H54 (cell line): Measurements from ENCODE around the gene UBQLN3.

Experiments
- DNase-seq: peaks from one replicate; pipeline ENCODE4 v3.0.0; 2011; ENCODE audit warnings: low spot score, mixed read lengths; ENCODE audit not compliant: insufficient read length
- FAIRE-seq: peaks from 3 replicates; lab custom pipeline; 2011; peaks lifted over from hg19 to GRCh38; lab: Jason Lieb, UNC
- POLR2A ChIP-seq: IDR thresholded peaks from 2 replicates; pipeline ENCODE4 v1.6.1; 2011; ENCODE audit warnings: low read depth, mild to moderate bottlenecking, low read length

UBQLN3 gene

DNA sequence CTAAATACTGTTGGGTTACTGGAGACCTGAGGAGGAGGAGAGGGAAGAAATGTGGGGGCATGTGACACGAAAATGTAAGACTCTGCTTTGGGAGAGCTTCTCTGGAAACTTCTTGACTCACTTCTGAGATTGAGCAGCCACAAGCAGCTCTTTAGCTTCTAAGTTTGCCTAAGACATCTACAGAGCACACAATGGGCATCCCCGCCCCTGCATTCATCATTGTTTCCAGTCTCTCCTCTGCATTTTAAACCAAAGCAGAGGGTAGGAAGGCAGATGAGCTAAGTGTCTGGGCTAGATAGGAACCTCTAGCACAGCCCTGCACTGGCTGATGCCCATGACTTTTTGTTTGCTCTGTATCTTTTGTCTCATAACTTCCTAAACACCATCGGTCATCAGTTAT is 23.3 kb downstream of the UBQLN3 start:
- DNase-seq (no peak), FAIRE-seq (peak; percentile 50)
- TF ChIP-seq POLR2A, result no peak

DNA sequence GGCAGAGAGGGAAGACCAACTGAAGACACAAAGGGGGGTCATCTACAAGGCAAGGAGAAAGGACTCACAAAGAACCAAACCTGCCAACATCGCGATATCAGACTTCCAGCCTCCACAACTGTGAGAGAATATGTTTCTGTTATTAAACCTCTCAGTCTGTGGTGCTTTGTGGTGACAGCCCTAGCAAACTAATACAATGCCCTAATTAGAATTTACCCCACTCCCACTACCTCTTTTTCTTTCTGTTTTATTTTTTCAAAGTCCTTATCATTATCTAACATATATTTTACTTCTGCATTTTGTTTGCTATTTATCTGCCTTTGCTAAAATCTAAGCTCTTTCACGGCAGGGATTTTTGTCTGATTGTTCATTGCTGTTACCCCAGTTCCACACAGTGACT is 23.8 kb downstream of the UBQLN3 start:
- FAIRE-seq (no peak), DNase-seq (no peak)
- no peak for TF ChIP-seq POLR2A

DNA sequence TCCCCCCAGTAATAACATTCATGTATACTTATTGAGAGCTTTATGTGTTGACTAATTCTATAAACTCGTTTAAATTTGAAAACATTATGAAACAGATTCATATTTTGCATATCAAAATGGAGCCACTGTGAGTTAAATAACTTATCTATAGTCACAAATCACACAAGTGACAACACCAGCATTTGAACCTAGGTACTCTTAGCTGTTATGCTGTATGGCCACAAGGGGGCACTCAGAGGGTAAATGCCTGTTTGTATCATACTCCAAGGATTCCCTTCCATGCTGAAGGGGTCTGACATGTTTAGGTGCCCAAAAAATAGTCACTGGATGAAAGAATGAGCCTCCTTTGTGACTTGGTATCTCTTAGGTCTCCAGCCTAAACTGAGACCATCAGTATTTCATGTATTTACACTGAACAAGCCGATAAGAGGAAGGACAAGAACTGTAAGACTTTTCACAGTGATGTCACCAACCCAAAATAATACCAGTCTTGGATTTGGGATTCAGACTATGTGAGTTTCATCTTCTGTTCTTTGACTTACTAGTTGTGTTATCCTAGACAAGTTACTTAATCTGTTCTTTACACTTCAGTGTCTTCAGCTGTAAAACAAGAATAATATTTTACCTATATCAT is 33.5 kb downstream of the UBQLN3 start:
- DNase-seq (peak; percentile 25), FAIRE-seq (peak; percentile 97)
- TF ChIP-seq POLR2A, result no peak

DNA sequence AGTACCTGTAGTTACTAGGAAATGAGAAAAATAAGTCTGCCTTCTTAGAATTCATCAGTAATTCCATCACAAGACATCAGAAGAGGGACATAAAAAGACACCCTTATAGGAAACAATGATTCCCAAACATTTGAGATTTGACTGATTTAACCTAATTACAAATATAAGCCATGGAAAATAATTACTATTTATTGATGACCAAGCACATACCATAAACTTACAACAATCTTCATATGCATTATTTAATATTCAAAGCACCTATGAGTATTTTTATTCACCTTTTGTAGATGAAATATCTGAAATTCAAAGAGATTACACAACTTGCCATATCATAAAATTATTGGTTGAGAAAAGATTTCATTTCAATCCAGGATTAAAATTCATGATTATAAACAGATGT is 35.8 kb downstream of the UBQLN3 start:
- peak; percentile 50 for FAIRE-seq

DNA sequence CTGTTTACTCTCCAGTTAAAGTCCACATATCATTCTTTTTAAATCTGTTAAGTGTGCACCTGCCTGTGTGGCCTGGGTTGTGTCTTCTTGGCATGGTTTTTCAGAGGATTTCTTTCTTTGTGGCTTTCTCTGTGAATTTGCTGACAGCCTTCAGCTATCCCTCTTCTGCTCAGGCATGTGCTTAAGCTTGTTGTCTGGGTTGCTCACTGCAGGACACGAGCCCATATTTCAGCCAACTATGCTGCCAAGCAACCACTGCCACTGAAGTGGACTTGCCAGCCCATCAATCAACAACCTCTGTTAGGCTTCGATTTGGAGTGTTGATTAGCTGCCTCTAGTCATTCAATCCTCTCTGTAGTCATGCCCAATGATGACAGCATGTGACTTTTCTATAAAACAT is 42.2 kb downstream of the UBQLN3 start:
- FAIRE-seq (peak; percentile 20), DNase-seq (no peak)
- TF ChIP-seq POLR2A, result no peak

More for the DNA sequence above, 35.8 kb downstream of the UBQLN3 start:
- no peak for DNase-seq
- no peak for TF ChIP-seq POLR2A

DNA sequence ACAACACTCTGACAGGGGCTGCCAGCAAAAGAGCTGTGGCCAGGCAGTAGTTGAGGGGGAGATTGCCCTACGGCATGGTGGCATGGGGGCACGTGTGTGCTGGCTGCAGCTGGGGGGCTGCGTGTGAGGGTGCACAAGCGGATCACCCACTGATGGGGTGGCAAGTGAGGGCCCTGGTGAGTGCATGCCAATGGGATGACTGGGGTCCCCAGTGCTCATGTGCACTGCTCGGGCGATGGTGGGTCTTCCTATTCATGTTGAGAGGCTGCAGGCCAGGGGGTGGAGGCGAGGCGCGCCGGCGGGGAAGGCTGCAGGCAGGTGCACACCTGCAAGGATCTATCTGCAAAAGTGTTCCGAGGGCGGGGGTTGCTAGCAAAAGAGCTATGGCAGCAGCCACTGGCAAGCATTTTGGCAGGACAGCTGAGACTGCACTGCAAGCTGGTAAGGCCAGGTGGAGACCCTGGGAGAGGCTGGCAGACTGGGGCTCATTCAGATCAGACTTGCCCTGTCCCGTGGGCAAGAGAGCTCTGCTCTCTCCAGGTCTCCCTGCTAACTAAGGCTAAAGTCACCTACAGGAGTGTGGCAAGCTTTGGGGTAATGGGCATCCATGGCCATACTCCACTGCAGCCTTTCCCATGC is 48.7 kb downstream of the UBQLN3 start:
- FAIRE-seq, result no peak

More for the DNA sequence above, 48.7 kb downstream of the UBQLN3 start:
- TF ChIP-seq POLR2A, result no peak
- no peak for DNase-seq
